Gastrocnemius medialis (tissue), 4 donors: Measurements from ENCODE around the gene KLF7. TPM values are rescaled to one million over a fixed set of nuclear protein-coding genes. Genes with fewer than 3 reads are reported as not detected.

Experiments used
- ATAC-seq, 2 donors: fragments of 150-250 bp; one replicate each; pipeline ENCODE4 v1.9.1; 2016
- DNase-seq, 2 donors: peaks; one replicate each; pipeline ENCODE4 v3.0.0-alpha.2; 2019
- H3K27ac ChIP-seq, 4 donors: fragments of 200-600 bp; sonication (generic); 1 replicate in 1 of 4; 2 replicates in 3 of 4; pipeline ENCODE4 v1.5.1; 2016 to 2018; ENCODE audit warnings: mild to moderate bottlenecking in 2 of 4, moderate library complexity in 1 of 4
- H3K27me3 ChIP-seq, 3 donors: fragments of 200-600 bp; sonication (generic) in 2 of 3; 1 replicate in 1 of 3; 2 replicates in 2 of 3; pipeline versions ENCODE4 v1.5.1 to v1.6.0; 2016 to 2019; ENCODE audit warnings: mild to moderate bottlenecking in 1 of 3, moderate library complexity in 1 of 3
- H3K36me3 ChIP-seq, 2 donors: fragments of 200-600 bp; sonication (generic) in 1 of 2; one replicate each; pipeline ENCODE4 v1.5.1; 2017 to 2018
- H3K4me1 ChIP-seq, 2 donors: fragments of 200-600 bp; sonication (generic) in 1 of 2; one replicate each; pipeline ENCODE4 v1.5.1; 2016 to 2017; ENCODE audit warnings: mild to moderate bottlenecking in 2 of 2
- H3K4me3 ChIP-seq, 4 donors: fragments of 200-600 bp; sonication (generic) in 3 of 4; 1 replicate in 1 of 4; 2 replicates in 3 of 4; pipeline ENCODE4 v1.5.1; 2016 to 2019; ENCODE audit warnings: mild to moderate bottlenecking in 2 of 4
- H3K9me3 ChIP-seq, 3 donors: fragments of 200-600 bp; sonication (generic) in 2 of 3; 1 replicate in 1 of 3; 2 replicates in 2 of 3; pipeline ENCODE4 v1.5.1; 2016 to 2019
- POLR2A ChIP-seq, 2 donors: fragments of 450-650 bp; IDR thresholded peaks; one replicate each; pipeline ENCODE4 v1.6.1; 2017; ENCODE audit warnings: antibody characterized with exemption in 2 of 2, mild to moderate bottlenecking in 2 of 2, moderate library complexity in 2 of 2
- in situ Hi-C, 4 donors: fragments of 200-750 bp; cut with MboI; loops; one replicate each; pipeline versions ENCODE4 v1.15.0 to v1.8.0; 2017; ENCODE audit warnings: low sequenced_read_pairs in 4 of 4
- intact Hi-C: fragments of 100-400 bp; cut with DNase I; formaldehyde crosslinking; loops from one replicate; pipeline ENCODE4 v1.15.1; 2023; ENCODE audit warnings: low total_unique reads
- total RNA-seq, 4 donors: library from RNA; depleted of rRNA; stranded (reverse); fragments of >200 nt; gene quantifications; one replicate each; pipeline versions ENCODE4 v1.1.0 to v1.2.3, GENCODE V29; 2016
- TF ChIP-seq, protein P1 (sequence below), 5 experiments: fragments of 450-650 bp in 3 of 5; fragments of 200-600 bp in 2 of 5; sonication (generic) in 2 of 5; IDR thresholded peaks in 4 of 5; conservative IDR thresholded peaks in 1 of 5; 1 replicate in 4 of 5; 2 replicates in 1 of 5; pipeline ENCODE4 v1.5.1; 2016 to 2019; ENCODE audit warnings: antibody characterized with exemption in 5 of 5, mild to moderate bottlenecking in 3 of 5, moderate library complexity in 3 of 5

KLF7 gene
- 10 to 100 TPM in 1 of 4 donors, 1 to 10 TPM in 3; 6.8 to 12.0 (median 7.6) TPM for total RNA-seq

DNA sequence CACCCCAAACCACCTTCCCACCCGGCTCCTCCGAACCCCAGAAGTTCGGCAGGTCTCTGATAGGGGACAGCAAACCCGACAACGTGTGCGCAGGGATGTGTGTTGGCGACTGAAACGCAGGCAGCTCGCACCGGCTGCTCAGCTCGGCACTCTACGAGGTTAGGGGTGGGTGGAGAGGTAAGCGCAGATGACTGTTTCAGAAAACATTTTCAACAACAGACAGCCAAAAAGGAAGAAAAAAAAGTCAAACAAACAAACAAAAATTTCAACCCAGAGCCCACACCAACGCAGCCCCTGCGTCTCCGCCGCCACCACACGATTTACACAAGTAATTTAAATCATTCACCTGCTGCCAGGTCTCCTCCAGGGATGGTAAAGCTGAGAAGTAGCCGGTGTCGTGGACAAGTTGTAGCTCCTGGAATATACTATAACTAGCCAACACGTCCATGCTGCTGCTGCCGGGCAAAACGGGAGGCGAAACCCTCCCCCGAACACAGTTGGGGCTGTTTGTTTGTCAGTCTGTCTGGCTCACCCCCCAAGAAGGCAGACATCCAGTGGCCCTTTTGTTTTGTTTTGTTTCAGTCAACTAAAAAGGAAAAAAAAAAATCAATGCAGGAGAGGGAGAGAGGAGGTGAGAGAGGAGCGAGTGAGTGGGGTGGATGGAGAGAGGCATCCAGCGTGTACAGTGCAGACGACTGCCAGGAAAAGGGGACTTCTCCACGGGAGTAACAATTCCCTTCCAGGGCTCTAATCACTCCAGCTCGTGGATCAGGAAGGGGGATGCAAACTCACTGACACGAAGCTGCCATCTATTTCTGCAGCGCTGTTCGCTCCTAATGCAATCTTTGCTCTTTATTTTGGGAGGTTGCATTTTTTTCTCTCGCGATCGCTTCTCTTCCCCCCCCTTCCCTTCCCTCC is at the start of gene KLF7:
KLF7 (minus strand) TSS at position 828 of the 918 bp plus-strand sequence; CDS start at position 448, 380 bp downstream.
- peak; percentile 27 to 28 for ATAC-seq
- in situ Hi-C loops (no loop called here), intact Hi-C loops (loop anchor here (2.0 to 10.0 kb wide), 8 partner anchors 33 to 398 kb away; partner anchors contain the start of genes FASTKD2 and MDH1B)
- H3K27me3 ChIP-seq = peaks cover 0 to 9% (median 0%) of the 10 kb centered on the region in 3 donors
- peak within 1 kb of the TSS; percentile 71 to 90 (median 78) for H3K4me3 ChIP-seq
- peak within 1 kb of the TSS; percentile 97 to 100 (median 100) for H3K27ac ChIP-seq
- peak; percentile 25 to 40 for DNase-seq
- TF ChIP-seq POLR2A (IDR thresholded peaks at IDR 0.05) = no peak
- TF ChIP-seq, protein P1, sequence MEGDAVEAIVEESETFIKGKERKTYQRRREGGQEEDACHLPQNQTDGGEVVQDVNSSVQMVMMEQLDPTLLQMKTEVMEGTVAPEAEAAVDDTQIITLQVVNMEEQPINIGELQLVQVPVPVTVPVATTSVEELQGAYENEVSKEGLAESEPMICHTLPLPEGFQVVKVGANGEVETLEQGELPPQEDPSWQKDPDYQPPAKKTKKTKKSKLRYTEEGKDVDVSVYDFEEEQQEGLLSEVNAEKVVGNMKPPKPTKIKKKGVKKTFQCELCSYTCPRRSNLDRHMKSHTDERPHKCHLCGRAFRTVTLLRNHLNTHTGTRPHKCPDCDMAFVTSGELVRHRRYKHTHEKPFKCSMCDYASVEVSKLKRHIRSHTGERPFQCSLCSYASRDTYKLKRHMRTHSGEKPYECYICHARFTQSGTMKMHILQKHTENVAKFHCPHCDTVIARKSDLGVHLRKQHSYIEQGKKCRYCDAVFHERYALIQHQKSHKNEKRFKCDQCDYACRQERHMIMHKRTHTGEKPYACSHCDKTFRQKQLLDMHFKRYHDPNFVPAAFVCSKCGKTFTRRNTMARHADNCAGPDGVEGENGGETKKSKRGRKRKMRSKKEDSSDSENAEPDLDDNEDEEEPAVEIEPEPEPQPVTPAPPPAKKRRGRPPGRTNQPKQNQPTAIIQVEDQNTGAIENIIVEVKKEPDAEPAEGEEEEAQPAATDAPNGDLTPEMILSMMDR (IDR thresholded peaks at IDR 0.05 in 4 of 5, conservative IDR thresholded peaks at IDR 0.05 in 1 of 5) = no peak
- no peaks in the 10 kb centered on the region for H3K9me3 ChIP-seq
- peaks cover 23 to 43% of the 10 kb centered on the region in 2 donors for H3K4me1 ChIP-seq
- no peaks in the 10 kb centered on the region for H3K36me3 ChIP-seq

DNA sequence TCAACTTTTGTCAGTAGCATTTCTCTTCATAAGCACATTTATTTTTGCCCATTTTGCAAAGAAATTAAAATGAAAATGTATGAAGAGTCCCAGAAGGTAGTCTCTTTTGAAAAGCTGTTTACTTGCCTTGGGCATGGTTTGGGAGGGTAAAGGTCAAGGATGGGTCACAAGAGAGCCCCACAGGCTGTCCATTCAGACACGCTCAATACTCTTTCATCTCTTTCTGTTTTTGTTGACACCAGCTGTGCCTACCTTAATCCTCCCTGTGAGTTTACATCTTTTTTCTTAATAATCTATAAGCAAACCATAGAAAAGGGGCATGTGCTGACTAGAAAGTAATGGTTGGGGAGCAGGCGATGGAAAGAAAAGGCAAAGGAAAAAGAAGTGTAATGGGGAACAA is 49.6 kb upstream of the KLF7 start:
- H3K9me3 ChIP-seq = no peaks in the 10 kb centered on the region
- ATAC-seq (no peak), DNase-seq (no peak)
- no peaks in the 10 kb centered on the region for H3K4me1 ChIP-seq
- in situ Hi-C loops (no loop called here), intact Hi-C loops (no loop called here)
- H3K36me3 ChIP-seq = no peaks in the 10 kb centered on the region
- H3K27ac ChIP-seq = no peak overlapping the region
- H3K4me3 ChIP-seq = no peak overlapping the region
- TF ChIP-seq, protein P1 (IDR thresholded peaks at IDR 0.05 in 4 of 5, conservative IDR thresholded peaks at IDR 0.05 in 1 of 5) = no peak
- no peak for TF ChIP-seq POLR2A (IDR thresholded peaks at IDR 0.05)
- no peaks in the 10 kb centered on the region for H3K27me3 ChIP-seq

DNA sequence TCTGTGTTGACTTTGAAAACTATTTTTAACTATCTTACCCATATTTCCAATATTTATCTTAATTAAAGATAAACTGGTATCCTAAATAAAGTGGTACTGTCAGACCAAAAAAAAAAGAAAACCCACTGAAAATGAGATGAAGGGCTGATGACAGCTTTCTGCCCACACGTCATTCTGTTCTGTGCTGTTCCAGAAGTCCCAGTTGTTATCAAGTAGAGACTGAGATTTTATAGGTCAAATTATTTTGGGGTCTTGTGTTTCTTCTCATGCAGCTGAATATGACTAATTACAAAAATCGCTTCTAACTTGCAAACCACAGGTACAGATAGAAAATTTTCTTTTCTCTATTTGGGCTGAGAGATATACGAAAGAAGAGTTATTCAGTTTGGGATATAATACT is 48.7 kb upstream of the KLF7 start:
- Histone ChIP-seq H3K27me3 (no peaks in the 10 kb centered on the region), H3K9me3 (no peaks in the 10 kb centered on the region), H3K4me1 (no peaks in the 10 kb centered on the region), H3K27ac (no peak overlapping the region), H3K36me3 (no peaks in the 10 kb centered on the region), H3K4me3 (no peak overlapping the region)
- no peak for TF ChIP-seq POLR2A (IDR thresholded peaks at IDR 0.05)
- TF ChIP-seq, protein P1 (IDR thresholded peaks at IDR 0.05 in 4 of 5, conservative IDR thresholded peaks at IDR 0.05 in 1 of 5) = no peak
- intact Hi-C loops (no loop called here), in situ Hi-C loops (no loop called here)
- ATAC-seq (no peak), DNase-seq (no peak)

DNA sequence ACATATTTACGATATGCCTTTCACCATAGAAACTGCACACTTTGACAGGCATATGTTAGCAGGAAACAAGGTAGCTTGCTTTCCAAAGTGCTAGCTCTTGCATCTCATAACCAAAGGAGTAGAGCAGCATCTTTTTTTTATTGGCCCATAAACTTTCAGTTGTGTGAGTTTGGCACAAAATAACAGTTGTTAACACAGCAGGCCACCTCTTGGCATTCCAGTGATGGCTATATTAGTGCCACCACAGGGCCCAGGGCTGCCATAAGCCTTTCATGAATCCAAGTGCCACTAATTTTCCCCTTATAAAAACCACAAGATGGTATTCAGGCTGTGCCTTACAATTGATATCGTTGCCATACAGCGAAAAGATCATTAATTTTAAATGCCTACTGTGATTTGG is 40.3 kb upstream of the KLF7 start:
- ATAC-seq (no peak), DNase-seq (no peak)
- no peaks in the 10 kb centered on the region for H3K4me1 ChIP-seq
- intact Hi-C loops (no loop called here), in situ Hi-C loops (no loop called here)
- no peaks in the 10 kb centered on the region for H3K36me3 ChIP-seq
- no peaks in the 10 kb centered on the region for H3K9me3 ChIP-seq
- H3K27ac ChIP-seq = no peak overlapping the region
- no peaks in the 10 kb centered on the region for H3K27me3 ChIP-seq
- TF ChIP-seq, protein P1 (IDR thresholded peaks at IDR 0.05 in 4 of 5, conservative IDR thresholded peaks at IDR 0.05 in 1 of 5) = no peak
- TF ChIP-seq POLR2A (IDR thresholded peaks at IDR 0.05) = no peak
- no peak overlapping the region for H3K4me3 ChIP-seq
